MG63 (cell line): ENCODE results near the gene USP17L20. TPM values are rescaled to one million over a fixed set of nuclear protein-coding genes. Genes with fewer than 3 reads are reported as not detected.

Experiments
- total RNA-seq: library from RNA; depleted of rRNA; stranded (reverse); fragments of >200 nt; shearing (Covaris generic); gene quantifications from 2 replicates; pipeline ENCODE4 v1.2.3, GENCODE V29; 2014; ENCODE audit warnings: low replicate concordance; rRNA removed

Gene USP17L20
- total RNA-seq, 1 experiment from 2014 or later: not detected

Other genes with a start within 250 kb of the USP17L20 start
- gene FAM90A26, start 87.7 kb upstream of the USP17L20 start, total RNA-seq: not detected in 2 replicates
- not detected in 2 replicates for gene USP17L10, start 47.5 kb upstream of the USP17L20 start, total RNA-seq
- gene USP17L11, start 42.7 kb upstream of the USP17L20 start, total RNA-seq: not detected in 2 replicates
- not detected in 2 replicates for gene USP17L12, start 38.0 kb upstream of the USP17L20 start, total RNA-seq
- gene USP17L13, start 33.2 kb upstream of the USP17L20 start, total RNA-seq: not detected in 2 replicates
- gene USP17L15, start 23.7 kb upstream of the USP17L20 start, total RNA-seq: not detected in 2 replicates
- not detected in 2 replicates for gene USP17L17, start 14.2 kb upstream of the USP17L20 start, total RNA-seq
- not detected in 2 replicates for gene USP17L18, start 9.5 kb upstream of the USP17L20 start, total RNA-seq
- gene USP17L19, start 4.7 kb upstream of the USP17L20 start, total RNA-seq: not detected in 2 replicates
- gene USP17L21, start 4.7 kb downstream of the USP17L20 start, total RNA-seq: not detected in 2 replicates
- not detected in 2 replicates for gene USP17L22, start 9.5 kb downstream of the USP17L20 start, total RNA-seq
- gene USP17L24, start 67.0 kb downstream of the USP17L20 start, total RNA-seq: not detected in 2 replicates
- gene USP17L25, start 71.8 kb downstream of the USP17L20 start, total RNA-seq: not detected in 2 replicates
- gene USP17L26, start 76.5 kb downstream of the USP17L20 start, total RNA-seq: not detected in 2 replicates
- not detected in 2 replicates for gene USP17L5, start 81.3 kb downstream of the USP17L20 start, total RNA-seq
- not detected in 2 replicates for gene USP17L27, start 86.0 kb downstream of the USP17L20 start, total RNA-seq
- not detected in 2 replicates for gene USP17L28, start 90.8 kb downstream of the USP17L20 start, total RNA-seq
- gene USP17L29, start 95.5 kb downstream of the USP17L20 start, total RNA-seq: not detected in 2 replicates
- gene USP17L30, start 105.0 kb downstream of the USP17L20 start, total RNA-seq: not detected in 2 replicates
- not detected in 2 replicates for gene DEFB131A, start 186.3 kb downstream of the USP17L20 start, total RNA-seq